Measurements from ENCODE around the gene MYBL2. TPM values are rescaled to one million over a fixed set of nuclear protein-coding genes. Genes with fewer than 3 reads are reported as not detected.

MYBL2 gene
- total and polyA plus RNA-seq, 2 experiments from 2014 or later, result 6.1 to 11.7 TPM

DNA sequence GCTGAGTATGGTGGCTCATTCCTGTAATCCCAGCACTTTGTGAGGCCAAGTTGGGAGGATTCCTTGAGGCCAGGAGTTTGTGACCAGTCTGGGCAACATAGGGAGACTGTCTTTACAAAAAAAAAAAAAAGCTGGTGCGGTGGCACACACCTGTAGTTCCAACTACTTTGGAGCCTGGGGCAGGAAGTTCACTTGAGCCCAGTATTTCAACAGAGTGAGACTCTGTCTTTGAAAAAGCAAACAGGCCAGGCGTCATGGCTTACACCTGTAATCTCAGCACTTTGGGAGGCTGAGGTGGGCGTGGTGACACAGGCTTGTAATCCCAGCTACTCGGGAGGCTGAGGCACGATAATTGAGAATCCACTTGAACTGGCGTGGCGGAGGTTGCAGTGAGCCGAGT lies 28.7 kb downstream of the MYBL2 start:
- no peaks in the 10 kb centered on the region for H3K36me3 ChIP-seq (ENCODE audit: low read depth)
- H3K9me3 ChIP-seq (ENCODE audit: low read depth), result no peaks in the 10 kb centered on the region
- H3F3A ChIP-seq (ENCODE audit: insufficient read depth), result no peaks in the 10 kb centered on the region
- no peak overlapping the region for H3K4me2 ChIP-seq (ENCODE audit: unreplicated experiment)
- no peaks in the 10 kb centered on the region for H4K20me1 ChIP-seq (ENCODE audit: insufficient read depth)
- H3K4me3 ChIP-seq, result no peak overlapping the region
- H3K27me3 ChIP-seq (replicated peaks; ENCODE audit: insufficient read depth), result no peaks in the 10 kb centered on the region
- DNase-seq, result no peak
- H2AFZ ChIP-seq, result no peak overlapping the region
- H3K9me2 ChIP-seq (ENCODE audit: insufficient read depth), result no peaks in the 10 kb centered on the region
- H3K9ac ChIP-seq, result no peak overlapping the region
- TF ChIP-seq EZH2phosphoT487 (IDR thresholded peaks at IDR 0.05; ENCODE audit: insufficient read depth, low read depth) (no peak), EZH2 (IDR thresholded peaks at IDR 0.05; ENCODE audit: insufficient read depth, poor library complexity, severe bottlenecking) (no peak)
- no peak overlapping the region for H3K27ac ChIP-seq
- H3K79me2 ChIP-seq (ENCODE audit: insufficient read depth), result no peaks in the 10 kb centered on the region
- 95 to 96% methylated on average over 8 of the region's 8 CpGs for WGBS, 2 experiments (ENCODE audit: low coverage in 1 of 2, low lambda C conversion rate in 2 of 2, missing lambda C conversion rate in 2 of 2)
- in situ Hi-C loops (cut with MboI), result no loop called here
- no peaks in the 10 kb centered on the region for H3K4me1 ChIP-seq (ENCODE audit: insufficient read depth)

DNA sequence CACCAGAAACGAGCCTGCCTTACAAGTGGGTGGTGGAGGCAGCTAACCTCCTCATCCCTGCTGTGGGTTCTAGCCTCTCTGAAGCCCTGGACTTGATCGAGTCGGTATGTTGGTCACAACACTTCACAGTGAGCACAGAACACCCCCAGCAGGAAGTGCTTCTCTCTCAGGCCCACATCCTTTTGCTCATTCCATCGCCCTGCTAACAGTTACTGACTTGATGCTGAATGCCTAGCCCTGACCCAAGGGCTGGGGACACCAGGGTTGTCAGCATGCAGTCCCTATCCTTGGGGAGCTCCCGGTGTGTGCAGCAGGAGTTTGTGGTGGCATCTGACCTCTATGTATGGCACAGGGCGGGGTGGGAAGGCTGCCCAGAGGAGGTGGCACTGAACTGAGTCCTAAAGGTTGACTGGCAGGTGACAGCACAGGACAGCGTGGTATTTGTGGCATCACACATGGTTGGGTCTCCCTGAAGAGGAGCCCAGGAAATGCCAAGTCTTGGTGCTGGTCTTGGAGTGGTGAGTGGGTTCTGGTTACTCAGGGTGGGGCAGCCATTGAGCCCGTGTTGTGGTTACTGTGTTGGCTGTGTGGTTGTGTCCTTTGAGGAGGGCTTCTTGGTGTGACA lies 33.1 kb downstream of the MYBL2 start:
- no peaks in the 10 kb centered on the region for H3K79me2 ChIP-seq (ENCODE audit: insufficient read depth)
- no peak overlapping the region for H3K4me2 ChIP-seq (ENCODE audit: unreplicated experiment)
- H3K9me2 ChIP-seq (ENCODE audit: insufficient read depth), result no peaks in the 10 kb centered on the region
- WGBS, 2 experiments (ENCODE audit: low coverage in 1 of 2, low lambda C conversion rate in 2 of 2, missing lambda C conversion rate in 2 of 2), result 94 to 98% methylated on average over 8 of the region's 8 CpGs
- no peak overlapping the region for H3K27ac ChIP-seq
- no peaks in the 10 kb centered on the region for H3K9me3 ChIP-seq (ENCODE audit: low read depth)
- in situ Hi-C loops (cut with MboI), result no loop called here
- no peaks in the 10 kb centered on the region for H3K27me3 ChIP-seq (replicated peaks; ENCODE audit: insufficient read depth)
- DNase-seq, result no peak
- H4K20me1 ChIP-seq (ENCODE audit: insufficient read depth), result no peaks in the 10 kb centered on the region
- H3K36me3 ChIP-seq (ENCODE audit: low read depth), result no peaks in the 10 kb centered on the region
- no peak overlapping the region for H2AFZ ChIP-seq
- no peaks in the 10 kb centered on the region for H3F3A ChIP-seq (ENCODE audit: insufficient read depth)
- H3K9ac ChIP-seq, result no peak overlapping the region
- TF ChIP-seq EZH2 (IDR thresholded peaks at IDR 0.05; ENCODE audit: insufficient read depth, poor library complexity, severe bottlenecking), result no peak
- TF ChIP-seq EZH2phosphoT487 (IDR thresholded peaks at IDR 0.05; ENCODE audit: insufficient read depth, low read depth), result no peak
- H3K4me1 ChIP-seq (ENCODE audit: insufficient read depth), result no peaks in the 10 kb centered on the region
- no peak overlapping the region for H3K4me3 ChIP-seq

DNA sequence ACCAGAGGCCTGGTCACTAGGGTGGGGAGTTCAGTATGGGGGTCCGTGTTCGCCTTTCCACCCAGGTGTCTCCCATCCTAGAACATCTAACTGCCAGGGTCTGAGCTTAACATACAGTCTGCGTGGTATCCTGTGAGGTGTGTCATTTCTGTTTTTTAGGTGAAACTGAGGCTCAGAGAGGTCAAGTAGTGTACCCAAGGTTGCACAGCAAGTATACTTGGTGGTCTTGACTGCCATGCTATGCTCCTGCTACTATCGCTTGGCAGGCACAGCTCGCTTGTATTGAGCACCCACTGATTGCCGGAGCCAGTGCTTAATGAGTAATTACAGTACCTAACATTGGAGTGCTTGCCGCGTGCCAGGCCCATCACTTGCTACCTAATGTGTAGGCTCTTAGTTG lies 33.7 kb downstream of the MYBL2 start:
- in situ Hi-C loops (cut with MboI), result no loop called here

DNA sequence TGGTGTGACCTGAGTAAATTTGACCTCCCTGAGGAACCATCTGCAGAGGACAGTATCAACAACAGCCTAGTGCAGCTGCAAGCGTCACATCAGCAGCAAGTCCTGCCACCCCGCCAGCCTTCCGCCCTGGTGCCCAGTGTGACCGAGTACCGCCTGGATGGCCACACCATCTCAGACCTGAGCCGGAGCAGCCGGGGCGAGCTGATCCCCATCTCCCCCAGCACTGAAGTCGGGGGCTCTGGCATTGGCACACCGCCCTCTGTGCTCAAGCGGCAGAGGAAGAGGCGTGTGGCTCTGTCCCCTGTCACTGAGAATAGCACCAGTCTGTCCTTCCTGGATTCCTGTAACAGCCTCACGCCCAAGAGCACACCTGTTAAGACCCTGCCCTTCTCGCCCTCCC lies 35.6 kb downstream of the MYBL2 start:
- Histone ChIP-seq H4K20me1 (ENCODE audit: insufficient read depth) (no peaks in the 10 kb centered on the region), H3K27me3 (replicated peaks; ENCODE audit: insufficient read depth) (no peaks in the 10 kb centered on the region), H2AFZ (no peak overlapping the region), H3K9me3 (ENCODE audit: low read depth) (no peaks in the 10 kb centered on the region), H3K4me3 (no peak overlapping the region), H3K9me2 (ENCODE audit: insufficient read depth) (no peaks in the 10 kb centered on the region), H3K4me2 (ENCODE audit: unreplicated experiment) (no peak overlapping the region), H3F3A (ENCODE audit: insufficient read depth) (no peaks in the 10 kb centered on the region), H3K4me1 (ENCODE audit: insufficient read depth) (no peaks in the 10 kb centered on the region), H3K79me2 (ENCODE audit: insufficient read depth) (no peaks in the 10 kb centered on the region), H3K9ac (no peak overlapping the region), H3K27ac (no peak overlapping the region), H3K36me3 (ENCODE audit: low read depth) (no peaks in the 10 kb centered on the region)
- 93 to 97% methylated on average over 14 of the region's 14 CpGs for WGBS, 2 experiments (ENCODE audit: low coverage in 1 of 2, low lambda C conversion rate in 2 of 2, missing lambda C conversion rate in 2 of 2)
- no peak for DNase-seq
- in situ Hi-C loops (cut with MboI), result no loop called here
- TF ChIP-seq EZH2 (IDR thresholded peaks at IDR 0.05; ENCODE audit: insufficient read depth, poor library complexity, severe bottlenecking) (no peak), EZH2phosphoT487 (IDR thresholded peaks at IDR 0.05; ENCODE audit: insufficient read depth, low read depth) (no peak)

More for the DNA sequence above, 33.7 kb downstream of the MYBL2 start:
- TF ChIP-seq EZH2phosphoT487 (IDR thresholded peaks at IDR 0.05; ENCODE audit: insufficient read depth, low read depth), result no peak
- no peak for TF ChIP-seq EZH2 (IDR thresholded peaks at IDR 0.05; ENCODE audit: insufficient read depth, poor library complexity, severe bottlenecking)
- 98% methylated on average over 8 of the region's 8 CpGs for WGBS, 2 experiments (ENCODE audit: low coverage in 1 of 2, low lambda C conversion rate in 2 of 2, missing lambda C conversion rate in 2 of 2)
- no peaks in the 10 kb centered on the region for H4K20me1 ChIP-seq (ENCODE audit: insufficient read depth)
- no peaks in the 10 kb centered on the region for H3K27me3 ChIP-seq (replicated peaks; ENCODE audit: insufficient read depth)
- no peaks in the 10 kb centered on the region for H3K36me3 ChIP-seq (ENCODE audit: low read depth)
- H3K9ac ChIP-seq, result no peak overlapping the region
- H3K27ac ChIP-seq, result no peak overlapping the region
- H3K79me2 ChIP-seq (ENCODE audit: insufficient read depth), result no peaks in the 10 kb centered on the region
- H3F3A ChIP-seq (ENCODE audit: insufficient read depth), result no peaks in the 10 kb centered on the region
- no peaks in the 10 kb centered on the region for H3K4me1 ChIP-seq (ENCODE audit: insufficient read depth)
- no peaks in the 10 kb centered on the region for H3K9me2 ChIP-seq (ENCODE audit: insufficient read depth)
- DNase-seq, result no peak
- no peak overlapping the region for H2AFZ ChIP-seq
- H3K9me3 ChIP-seq (ENCODE audit: low read depth), result no peaks in the 10 kb centered on the region
- no peak overlapping the region for H3K4me3 ChIP-seq
- no peak overlapping the region for H3K4me2 ChIP-seq (ENCODE audit: unreplicated experiment)

Measured in GM23248 (cell line).